VCaP (cell line): Measurements from ENCODE around the gene CCDC28B.
A peak's percentile ranks its signal among the peaks of the same experiment; 100 is the strongest.

ENCODE experiments used
- H3K27ac ChIP-seq: fragments of 450-650 bp; 2 replicates; pipeline ENCODE4 v1.5.1; 2017
- TF ChIP-seq, protein P1 (sequence below): fragments of 450-650 bp; conservative IDR thresholded peaks from 2 replicates; pipeline ENCODE4 v1.5.1; 2017; ENCODE audit warnings: mild to moderate bottlenecking, moderate library complexity

The CCDC28B gene

GRCh38 chr1:32195972-32196823 is 4.2 kb upstream of the CCDC28B start:
- no peak overlapping the region for H3K27ac ChIP-seq
- TF ChIP-seq, protein P1, sequence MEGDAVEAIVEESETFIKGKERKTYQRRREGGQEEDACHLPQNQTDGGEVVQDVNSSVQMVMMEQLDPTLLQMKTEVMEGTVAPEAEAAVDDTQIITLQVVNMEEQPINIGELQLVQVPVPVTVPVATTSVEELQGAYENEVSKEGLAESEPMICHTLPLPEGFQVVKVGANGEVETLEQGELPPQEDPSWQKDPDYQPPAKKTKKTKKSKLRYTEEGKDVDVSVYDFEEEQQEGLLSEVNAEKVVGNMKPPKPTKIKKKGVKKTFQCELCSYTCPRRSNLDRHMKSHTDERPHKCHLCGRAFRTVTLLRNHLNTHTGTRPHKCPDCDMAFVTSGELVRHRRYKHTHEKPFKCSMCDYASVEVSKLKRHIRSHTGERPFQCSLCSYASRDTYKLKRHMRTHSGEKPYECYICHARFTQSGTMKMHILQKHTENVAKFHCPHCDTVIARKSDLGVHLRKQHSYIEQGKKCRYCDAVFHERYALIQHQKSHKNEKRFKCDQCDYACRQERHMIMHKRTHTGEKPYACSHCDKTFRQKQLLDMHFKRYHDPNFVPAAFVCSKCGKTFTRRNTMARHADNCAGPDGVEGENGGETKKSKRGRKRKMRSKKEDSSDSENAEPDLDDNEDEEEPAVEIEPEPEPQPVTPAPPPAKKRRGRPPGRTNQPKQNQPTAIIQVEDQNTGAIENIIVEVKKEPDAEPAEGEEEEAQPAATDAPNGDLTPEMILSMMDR, result no peak

- TF ChIP-seq, protein P1, result no peak
- H3K27ac ChIP-seq, result no peak overlapping the region
Measured at GRCh38 chr1:32197074-32197473, 3.3 kb upstream of the CCDC28B start.

DNA sequence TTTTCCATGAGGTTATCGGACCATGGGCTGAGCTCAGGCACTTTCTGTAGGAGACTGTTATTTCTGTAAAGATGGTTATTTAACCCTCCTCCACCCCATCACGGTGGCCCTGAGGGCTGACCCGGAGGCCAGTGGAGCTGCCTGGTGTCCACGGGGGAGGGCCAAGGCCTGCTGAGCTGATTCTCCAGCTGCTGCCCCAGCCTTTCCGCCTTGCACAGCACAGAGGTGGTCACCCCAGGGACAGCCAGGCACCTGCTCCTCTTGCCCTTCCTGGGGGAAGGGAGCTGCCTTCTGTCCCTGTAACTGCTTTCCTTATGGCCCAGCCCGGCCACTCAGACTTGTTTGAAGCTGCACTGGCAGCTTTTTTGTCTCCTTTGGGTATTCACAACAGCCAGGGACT is 2.6 kb upstream of the CCDC28B start:
- H3K27ac ChIP-seq, result no peak overlapping the region

DNA sequence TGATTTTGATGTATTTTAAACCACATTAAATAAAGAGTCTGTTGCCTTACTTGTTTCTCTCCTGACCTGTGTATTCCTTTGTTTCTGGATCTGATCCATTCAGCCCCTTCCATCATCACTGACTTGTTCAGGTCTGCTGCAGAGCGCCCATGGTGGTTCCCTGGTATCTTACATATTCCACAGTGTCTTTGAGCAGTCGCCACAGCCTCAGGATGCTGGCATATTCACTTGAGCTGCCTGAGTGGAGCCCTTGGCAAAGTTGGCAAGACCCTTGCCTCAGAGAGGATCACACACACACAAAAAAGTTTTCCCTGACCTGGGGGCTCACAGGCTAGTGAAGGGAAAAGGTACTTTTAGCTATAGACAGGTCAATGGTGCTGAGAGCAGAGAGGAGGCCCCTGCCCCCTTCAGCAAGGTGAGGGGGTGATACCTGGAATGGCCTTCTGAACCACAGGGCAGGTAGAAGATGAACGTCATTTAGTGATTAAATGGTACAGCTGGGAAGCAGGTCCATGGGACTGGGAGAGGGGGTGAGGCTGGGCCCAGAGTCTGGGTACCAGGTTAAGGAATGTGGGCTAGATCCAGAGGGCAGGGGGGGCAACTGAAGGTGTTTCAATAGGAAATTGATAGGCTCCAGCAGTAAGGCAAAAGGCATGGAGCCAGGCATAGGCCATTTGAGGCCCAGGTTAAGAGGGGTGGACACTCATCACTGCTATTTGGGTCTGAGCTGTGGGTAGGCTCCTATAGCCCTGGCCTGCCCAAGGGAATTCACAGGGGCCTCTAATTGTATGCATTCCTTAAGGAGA is 2.0 kb upstream of the CCDC28B start:
- H3K27ac ChIP-seq, result peak overlapping the region; percentile 73; the same call in 1 of the 2 replicates
- TF ChIP-seq, protein P1, result no peak

More for the DNA sequence above, 2.6 kb upstream of the CCDC28B start:
- TF ChIP-seq, protein P1, result no peak

GRCh38 chr1:32199043-32199716 is 1.2 kb upstream of the CCDC28B start:
- H3K27ac ChIP-seq, result peak overlapping the region; percentile 73

DNA sequence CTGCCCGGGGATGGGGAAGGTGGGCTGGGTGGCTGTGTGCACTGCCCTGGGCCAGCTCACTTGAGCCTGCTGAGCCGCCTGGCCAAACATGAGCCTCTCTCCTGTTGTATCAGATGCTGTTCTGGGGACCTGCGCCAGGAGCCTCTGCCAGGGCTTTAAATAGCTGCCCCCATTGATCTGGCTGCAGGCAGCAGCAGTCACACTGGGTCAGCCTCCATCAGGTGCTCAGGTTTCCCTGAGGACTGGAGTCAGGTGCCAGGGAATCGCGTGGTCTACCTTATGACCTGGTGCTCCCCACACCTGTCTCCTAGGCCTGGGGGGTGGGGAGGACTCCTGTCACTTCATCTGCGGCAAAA is 700 bp upstream of the CCDC28B start:
- H3K27ac ChIP-seq, result peak overlapping the region; percentile 73
- TF ChIP-seq, protein P1, result no peak

More at GRCh38 chr1:32199043-32199716, 1.2 kb upstream of the CCDC28B start:
- TF ChIP-seq, protein P1, result no peak
